ENCODE measurements around the gene PIWIL4.
"Not testable (repeated sequence)": the region's sequence is repeated elsewhere in the genome, so short reads cannot be mapped to it uniquely, and the experiment has no call there.

The PIWIL4 gene

GRCh38 chr11:94639901-94640721, 72.9 kb downstream of the PIWIL4 start:
- DNase-seq, result no peak

DNA sequence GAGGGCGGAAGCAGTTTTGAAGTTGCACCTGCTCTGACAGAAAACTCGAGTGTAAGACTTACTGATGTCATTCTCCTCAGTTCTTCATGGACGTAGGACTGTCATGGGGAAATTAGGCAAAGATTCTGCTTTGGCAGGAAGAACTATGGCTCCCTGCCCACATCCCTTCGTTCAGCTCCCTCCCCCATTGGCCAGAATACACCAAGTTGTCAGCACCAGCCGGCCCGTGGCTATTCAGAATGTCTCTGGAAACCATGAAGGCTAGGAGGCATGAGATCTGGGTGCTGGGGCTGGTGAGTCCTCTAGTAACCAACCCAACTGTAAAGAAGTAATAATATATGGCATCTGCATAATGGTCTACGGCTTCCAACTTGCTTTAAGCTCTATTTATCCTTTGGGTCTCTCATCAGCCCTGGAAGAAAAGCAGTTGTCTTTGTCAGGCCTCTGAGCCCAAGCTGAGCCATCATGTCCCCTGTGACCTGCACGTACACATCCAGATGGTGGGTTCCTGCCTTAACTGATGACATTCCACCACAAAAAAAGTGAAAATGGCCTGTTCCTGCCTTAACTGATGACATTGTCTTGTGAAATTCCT, 74.1 kb downstream of the PIWIL4 start:
- no peak for DNase-seq

- DNase-seq, result not testable (repeated sequence)
Measured at GRCh38 chr11:94643186-94643585, 76.0 kb downstream of the PIWIL4 start.

- DNase-seq, result no peak
Measured at GRCh38 chr11:94647926-94648325, 80.8 kb downstream of the PIWIL4 start.

DNA sequence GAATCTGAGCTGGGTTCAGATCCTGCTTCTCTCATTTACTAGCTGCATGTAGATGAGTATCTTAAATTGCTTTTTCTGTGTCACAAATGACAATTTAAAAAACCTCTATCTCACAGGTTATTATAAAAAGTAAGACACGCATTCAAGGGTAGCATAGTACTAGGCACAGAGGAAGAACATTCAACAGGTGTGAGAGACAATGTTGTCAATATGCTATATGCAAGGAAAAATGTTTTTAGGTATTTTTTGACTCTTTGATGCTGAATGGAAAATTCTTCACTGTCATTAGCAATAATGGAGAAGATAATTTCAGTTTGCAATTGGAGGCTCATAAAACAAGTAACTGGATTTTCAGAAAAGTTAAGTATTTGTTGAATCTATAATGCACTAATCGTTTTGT, 81.6 kb downstream of the PIWIL4 start:
- DNase-seq, result no peak

DNA sequence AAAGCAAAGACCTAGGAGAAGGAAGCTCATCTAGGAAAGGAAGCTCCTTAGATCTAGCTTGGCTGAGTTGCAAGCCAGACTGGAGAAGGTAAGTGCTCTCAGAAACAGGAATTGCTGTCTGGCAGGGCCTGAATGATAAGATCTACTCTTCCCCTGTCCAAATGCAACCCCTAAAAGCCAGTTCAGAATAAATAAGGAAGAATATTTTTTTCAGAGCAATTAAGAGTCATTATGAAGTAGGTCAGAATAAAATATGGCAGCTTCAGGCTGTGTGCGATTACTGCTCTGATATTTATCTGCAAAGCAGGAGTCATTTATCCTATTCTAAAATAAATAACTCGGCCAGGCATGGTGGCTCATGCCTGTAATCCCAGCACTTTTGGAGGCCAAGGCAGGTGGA, 82.1 kb downstream of the PIWIL4 start:
- DNase-seq, result no peak

- DNase-seq, result no peak
Measured at GRCh38 chr11:94649964-94650623, 82.9 kb downstream of the PIWIL4 start.

- DNase-seq, result no peak
Measured at GRCh38 chr11:94650756-94651155, 83.6 kb downstream of the PIWIL4 start.

- no peak for DNase-seq
Measured at GRCh38 chr11:94652735-94653284, 85.6 kb downstream of the PIWIL4 start.

- no peak for DNase-seq
Measured at GRCh38 chr11:94653561-94653960, 86.4 kb downstream of the PIWIL4 start.

GRCh38 chr11:94654201-94654600, 87.0 kb downstream of the PIWIL4 start:
- DNase-seq, result no peak

DNA sequence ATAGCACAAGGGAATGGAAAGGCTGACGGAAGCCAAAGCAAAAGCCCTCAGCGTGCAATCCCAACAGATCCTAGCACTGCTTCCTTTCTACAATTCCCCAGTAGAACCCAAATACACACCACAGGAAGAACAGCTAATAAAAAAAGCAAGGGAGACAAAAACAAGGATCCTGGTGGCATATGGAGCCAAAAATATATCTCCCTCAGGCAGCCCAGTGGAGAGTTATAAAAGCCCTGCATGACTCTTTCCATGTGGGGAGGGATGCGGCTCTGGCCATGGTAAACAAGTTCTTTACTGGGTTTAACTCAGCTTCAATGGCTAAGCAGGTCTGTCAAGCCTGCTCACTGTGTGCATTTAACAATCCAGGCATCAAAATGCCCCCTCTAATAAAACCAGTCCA, 88.1 kb downstream of the PIWIL4 start:
- DNase-seq, result no peak

DNA sequence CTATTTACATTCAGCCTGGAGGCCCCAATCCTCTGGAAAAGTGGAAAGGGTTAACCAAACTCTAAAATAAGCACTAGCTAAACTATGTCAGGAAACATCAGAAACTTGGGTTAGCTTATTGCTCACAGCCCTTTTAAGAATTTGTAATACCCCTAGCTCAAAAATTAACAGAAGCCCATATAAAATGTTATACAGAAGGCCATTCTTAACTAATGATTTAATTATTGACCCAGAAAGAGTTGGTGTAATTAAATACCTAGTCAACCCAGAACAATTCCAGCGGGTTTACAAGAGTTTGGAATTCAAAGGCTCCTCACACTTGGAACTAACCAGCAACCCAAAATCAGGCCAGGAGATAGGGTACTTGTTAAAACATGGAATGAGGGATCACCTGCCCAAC, 88.8 kb downstream of the PIWIL4 start:
- DNase-seq, result no peak

DNA sequence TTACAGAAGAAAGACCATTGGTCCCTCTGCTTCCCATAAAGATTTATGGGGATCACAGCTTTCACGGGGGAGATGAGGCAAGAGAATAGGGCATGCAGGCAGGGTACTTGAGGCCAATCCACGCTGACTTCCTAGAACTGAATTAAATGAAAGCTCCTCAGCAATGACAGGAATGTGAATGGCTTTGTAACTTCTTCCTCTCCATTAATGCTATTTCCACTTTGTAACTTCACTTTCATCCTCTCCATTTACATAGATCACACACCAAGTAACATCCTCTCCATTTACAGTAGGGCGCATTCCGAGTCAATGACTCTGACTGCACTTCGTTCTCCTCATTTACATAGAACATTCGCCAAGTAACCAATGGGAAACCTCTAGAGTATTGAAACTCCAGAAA, 89.8 kb downstream of the PIWIL4 start:
- no peak for DNase-seq

- DNase-seq, result no peak
Measured at GRCh38 chr11:94657629-94658028, 90.5 kb downstream of the PIWIL4 start.

- no peak for DNase-seq
Measured at GRCh38 chr11:94658386-94658785, 91.2 kb downstream of the PIWIL4 start.

- DNase-seq, result no peak
Measured at GRCh38 chr11:94658888-94659287, 91.7 kb downstream of the PIWIL4 start.

DNA sequence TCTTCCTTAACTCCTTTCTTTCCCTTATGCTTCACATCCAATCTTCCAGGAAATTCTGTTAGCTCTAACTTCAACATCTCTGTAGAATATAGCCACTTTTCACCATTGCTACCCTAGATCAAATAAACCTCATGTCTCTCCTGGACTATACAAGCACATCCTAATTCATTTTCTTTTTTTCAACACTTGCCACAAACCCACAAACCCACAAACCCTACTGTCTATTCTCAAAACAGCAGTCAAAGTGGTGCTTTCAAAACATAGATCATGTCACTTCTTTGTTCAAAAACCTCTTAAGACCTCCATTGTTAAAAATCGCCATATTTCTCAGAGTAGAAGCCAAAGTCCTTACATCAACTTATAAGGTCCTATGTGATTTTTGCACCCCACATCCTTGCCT, 94.3 kb downstream of the PIWIL4 start:
- DNase-seq, result no peak

DNA sequence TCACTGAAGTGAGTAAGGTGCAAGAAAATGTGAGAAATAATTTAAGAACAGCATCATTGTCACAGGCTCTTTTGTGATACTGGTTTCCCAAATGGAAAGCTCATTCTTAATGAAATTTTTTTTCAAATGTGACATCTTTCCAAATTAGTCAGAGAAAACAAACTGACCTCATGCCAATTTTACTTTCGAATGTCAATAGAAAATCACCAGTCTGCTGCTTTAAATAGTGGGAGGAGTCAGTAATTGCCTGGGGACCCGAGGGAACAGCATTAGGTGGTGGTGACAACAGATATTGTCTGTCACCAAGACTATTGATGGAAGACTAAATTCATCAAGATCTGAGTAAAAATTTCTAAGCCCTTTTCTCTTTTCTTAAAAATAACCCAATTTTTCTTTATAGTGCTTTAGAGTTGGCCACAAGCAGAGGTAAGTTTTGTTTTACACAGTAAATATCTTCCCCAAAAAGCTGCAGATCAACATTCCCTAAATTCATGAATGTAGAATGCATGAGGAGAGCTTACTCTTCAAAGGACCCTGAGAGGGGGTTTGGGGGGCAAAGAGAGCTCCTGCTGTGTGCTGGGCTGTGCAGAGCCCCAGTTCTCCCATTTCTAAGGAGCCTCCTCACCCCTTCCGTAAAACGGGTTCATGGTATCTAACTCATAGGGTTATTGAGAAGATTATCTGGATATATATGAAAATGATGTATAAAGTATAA, 95.1 kb downstream of the PIWIL4 start:
- DNase-seq, result no peak

- DNase-seq, result no peak
Measured at GRCh38 chr11:94662846-94663390, 95.8 kb downstream of the PIWIL4 start.

GRCh38 chr11:94664346-94664745, 97.2 kb downstream of the PIWIL4 start:
- no peak for DNase-seq

GRCh38 chr11:94665116-94665659, 98.0 kb downstream of the PIWIL4 start:
- DNase-seq, result no peak

All from NCI-H524 treated with DMSO at 0.1 percent for 48 hours (cell line).